Left lobe of liver (tissue), 2 donors: ENCODE data around the gene GKN1. TPM values are rescaled to one million over a fixed set of nuclear protein-coding genes. Genes with fewer than 3 reads are reported as not detected.

Source experiments
- ATAC-seq: fragments of 200-7000 bp; cut with Tn5 transposase; one replicate; pipeline ENCODE4 v1.9.1; 2020; ENCODE audit warnings: mild to moderate bottlenecking, moderate library complexity
- DNase-seq: peaks from one replicate; pipeline ENCODE4 v3.0.0-alpha.2; 2020; ENCODE audit warnings: low spot score
- total RNA-seq: library from RNA; stranded (reverse); gene quantifications from one replicate; pipeline ENCODE4 v1.2.1, GENCODE V29; 2021
- donor health status: DM: no; HTN: no; CAD: no; lungs with moderate emphysema.
- donor health status: DM: no; HTN: yes; CAD: no.

GKN1 gene
- total RNA-seq, 1 donor from 2014 or later = not detected

- ATAC-seq = no peak
- DNase-seq = no peak
Measured at GRCh38 chr2:69003731-69004130, 29.3 kb downstream of the GKN1 start.

GRCh38 chr2:69007169-69007568, 32.7 kb downstream of the GKN1 start:
- ATAC-seq (no peak), DNase-seq (no peak)

- no peak for DNase-seq
Measured at GRCh38 chr2:69007603-69008002, 33.2 kb downstream of the GKN1 start.

GRCh38 chr2:69010437-69011194, 36.2 kb downstream of the GKN1 start:
- no peak for ATAC-seq
- no peak for DNase-seq

More at GRCh38 chr2:69007603-69008002, 33.2 kb downstream of the GKN1 start:
- ATAC-seq = no peak

- no peak for ATAC-seq
- no peak for DNase-seq
Measured at GRCh38 chr2:69011611-69012157, 37.2 kb downstream of the GKN1 start.

GRCh38 chr2:69012310-69013141, 38.1 kb downstream of the GKN1 start:
- peak; percentile 86 for ATAC-seq
- DNase-seq = peak; percentile 56

GRCh38 chr2:69013142-69013839, 38.9 kb downstream of the GKN1 start, which contains the start of gene ANTXR1:
ANTXR1 (plus strand) TSS chr2:69013179; CDS start chr2:69013500, 321 bp downstream.
- DNase-seq = no peak
- peak; percentile 65 for ATAC-seq

GRCh38 chr2:69013840-69014821, 39.7 kb downstream of the GKN1 start:
- ATAC-seq (no peak), DNase-seq (no peak)

GRCh38 chr2:69017080-69017479, 42.6 kb downstream of the GKN1 start:
- DNase-seq (no peak), ATAC-seq (no peak)

- DNase-seq (no peak), ATAC-seq (no peak)
Measured at GRCh38 chr2:69017835-69018234, 43.4 kb downstream of the GKN1 start.

- ATAC-seq = no peak
- DNase-seq = no peak
Measured at GRCh38 chr2:69018678-69019095, 44.3 kb downstream of the GKN1 start.

- ATAC-seq (no peak), DNase-seq (no peak)
Measured at GRCh38 chr2:69020496-69021426, 46.3 kb downstream of the GKN1 start.

- no peak for ATAC-seq
- no peak for DNase-seq
Measured at GRCh38 chr2:69021727-69022126, 47.3 kb downstream of the GKN1 start.

GRCh38 chr2:69022548-69022947, 48.1 kb downstream of the GKN1 start:
- no peak for ATAC-seq
- no peak for DNase-seq

GRCh38 chr2:69023236-69023635, 48.8 kb downstream of the GKN1 start:
- DNase-seq (no peak), ATAC-seq (no peak)

GRCh38 chr2:69026026-69026425, 51.6 kb downstream of the GKN1 start:
- no peak for DNase-seq
- ATAC-seq = peak; percentile 98

GRCh38 chr2:69026691-69027459, 52.4 kb downstream of the GKN1 start:
- ATAC-seq = no peak
- DNase-seq = no peak
